Keratinocyte (primary cell): ENCODE results near the gene KSR1.

ENCODE experiments used
- EZH2 ChIP-seq: IDR thresholded peaks from one replicate; pipeline ENCODE4 v1.6.1; 2012; ENCODE audit warnings: inconsistent platforms, mild to moderate bottlenecking, low read length, moderate library complexity
- TF ChIP-seq, protein P1 (sequence below), 3 experiments: IDR thresholded peaks in 1 of 3; conservative IDR thresholded peaks in 1 of 3; optimal IDR thresholded peaks in 1 of 3; 2 replicates in 2 of 3; 3 replicates in 1 of 3; pipeline versions ENCODE3 to v1.5.1; 2011; ENCODE audit warnings: low read length in 3 of 3, mild to moderate bottlenecking in 3 of 3, moderate library complexity in 2 of 3, control low read depth in 1 of 3, inconsistent platforms in 1 of 3; ENCODE audit not compliant: insufficient read depth in 2 of 3; ENCODE audit errors: extremely low read depth in 1 of 3

DNA sequence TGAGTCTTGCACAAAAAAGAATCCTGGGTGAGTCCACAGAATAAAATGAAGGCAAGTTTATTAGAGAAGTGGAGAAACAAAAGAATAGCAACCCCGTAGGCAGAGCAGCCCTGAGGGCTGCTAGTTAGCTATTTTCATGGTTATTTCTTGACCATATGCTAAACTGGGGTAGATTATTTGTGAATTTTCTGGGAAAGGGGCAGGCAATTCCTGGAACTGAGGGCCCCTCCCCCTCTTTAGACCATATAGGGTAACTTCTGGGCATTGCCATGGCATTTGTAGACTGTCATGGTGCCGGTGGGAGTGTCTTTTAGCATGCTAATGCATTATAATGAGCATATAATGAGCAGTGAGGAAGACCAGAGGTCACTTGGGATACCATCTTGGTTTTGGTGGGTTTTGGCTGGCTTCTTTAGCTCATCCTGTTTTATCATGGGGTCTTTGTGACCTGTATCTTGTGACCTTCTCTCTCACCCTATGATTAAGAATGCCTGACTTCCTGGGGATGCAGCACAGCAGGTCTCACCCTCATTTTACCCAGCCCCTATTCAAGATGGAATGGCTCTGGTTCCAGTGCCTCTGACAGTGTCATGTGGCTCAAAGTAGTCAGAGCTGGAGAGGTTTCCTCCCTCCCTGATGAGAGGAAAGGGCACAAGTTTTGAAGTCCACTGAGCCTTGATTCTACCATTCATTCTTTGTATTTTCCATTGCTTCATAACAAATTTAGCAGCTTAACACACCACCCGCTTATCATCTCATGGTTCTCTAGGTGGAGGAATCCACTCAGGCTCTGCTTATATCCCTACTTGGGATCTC lies 119.1 kb downstream of the KSR1 start:
- TF ChIP-seq, protein P1, sequence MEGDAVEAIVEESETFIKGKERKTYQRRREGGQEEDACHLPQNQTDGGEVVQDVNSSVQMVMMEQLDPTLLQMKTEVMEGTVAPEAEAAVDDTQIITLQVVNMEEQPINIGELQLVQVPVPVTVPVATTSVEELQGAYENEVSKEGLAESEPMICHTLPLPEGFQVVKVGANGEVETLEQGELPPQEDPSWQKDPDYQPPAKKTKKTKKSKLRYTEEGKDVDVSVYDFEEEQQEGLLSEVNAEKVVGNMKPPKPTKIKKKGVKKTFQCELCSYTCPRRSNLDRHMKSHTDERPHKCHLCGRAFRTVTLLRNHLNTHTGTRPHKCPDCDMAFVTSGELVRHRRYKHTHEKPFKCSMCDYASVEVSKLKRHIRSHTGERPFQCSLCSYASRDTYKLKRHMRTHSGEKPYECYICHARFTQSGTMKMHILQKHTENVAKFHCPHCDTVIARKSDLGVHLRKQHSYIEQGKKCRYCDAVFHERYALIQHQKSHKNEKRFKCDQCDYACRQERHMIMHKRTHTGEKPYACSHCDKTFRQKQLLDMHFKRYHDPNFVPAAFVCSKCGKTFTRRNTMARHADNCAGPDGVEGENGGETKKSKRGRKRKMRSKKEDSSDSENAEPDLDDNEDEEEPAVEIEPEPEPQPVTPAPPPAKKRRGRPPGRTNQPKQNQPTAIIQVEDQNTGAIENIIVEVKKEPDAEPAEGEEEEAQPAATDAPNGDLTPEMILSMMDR (optimal IDR thresholded peaks at IDR 0.05 in 1 of 3, IDR thresholded peaks at IDR 0.05 in 1 of 3, conservative IDR thresholded peaks at IDR 0.05 in 1 of 3; ENCODE audit: extremely low read depth in 1 of 3, insufficient read depth in 2 of 3, low read length in 3 of 3) = no peak
- TF ChIP-seq EZH2 = no peak
